ENCODE measurements around the gene HMCN2.

DNA sequence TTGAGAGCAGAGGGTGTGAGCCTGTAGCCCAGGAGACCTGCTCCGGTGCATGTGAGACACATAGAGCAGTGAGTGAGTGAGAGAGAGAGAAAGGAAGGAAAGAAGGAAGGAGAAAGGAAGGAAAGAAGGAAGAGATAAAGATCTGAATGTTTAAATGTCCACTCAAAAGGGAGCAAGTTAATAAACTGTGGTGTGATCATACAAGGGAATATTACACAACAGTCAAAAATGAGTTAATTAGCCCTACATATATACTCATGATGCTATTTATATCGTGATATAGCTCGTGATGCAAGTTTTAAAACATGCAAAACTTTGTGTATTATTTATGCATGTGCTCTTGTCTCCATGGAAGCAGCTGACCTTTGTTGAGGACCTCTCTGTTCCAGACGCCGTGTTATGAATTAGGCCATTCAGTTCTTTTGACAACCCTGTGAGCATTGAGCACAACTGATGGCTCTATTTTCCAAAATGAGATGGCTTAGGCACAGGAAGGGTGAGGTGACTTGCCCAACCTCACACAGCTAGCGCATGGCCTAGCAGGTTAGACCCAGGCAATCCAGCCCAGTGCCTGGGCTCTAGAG lies 70.6 kb downstream of the HMCN2 start:
- TF ChIP-seq POLR2AphosphoS5 (IDR thresholded peaks at IDR 0.05) (no peak), CTCF (IDR thresholded peaks at IDR 0.05) (no peak), POLR2A (IDR thresholded peaks at IDR 0.05) (no peak)

All from suprapubic skin (tissue), 4 donors.